Thymus (tissue), 14 donors: ENCODE results near the gene CYP24A1. TPM values are rescaled to one million over a fixed set of nuclear protein-coding genes. Genes with fewer than 3 reads are reported as not detected.

Experiments
- DNase-seq, 9 donors: peaks; one replicate each; pipeline ENCODE4 v3.0.0-alpha.2; 2013; ENCODE audit warnings: low spot score in 9 of 9, low read depth in 6 of 9, missing footprints in 1 of 9
- H3K27ac ChIP-seq, 2 donors: one replicate each; pipeline ENCODE4 v1.5.1; 2013; ENCODE audit warnings: control low read depth in 1 of 2, low read depth in 1 of 2, low read length in 1 of 2, mild to moderate bottlenecking in 1 of 2, moderate library complexity in 1 of 2
- H3K27me3 ChIP-seq, 2 donors: one replicate each; pipeline ENCODE4 v1.5.1; 2013; ENCODE audit warnings: low read length in 1 of 2; ENCODE audit not compliant: control insufficient read depth in 2 of 2, insufficient read depth in 1 of 2
- H3K36me3 ChIP-seq, 2 donors: one replicate each; pipeline ENCODE4 v1.5.1; 2013; ENCODE audit warnings: low read length in 1 of 2, mild to moderate bottlenecking in 1 of 2, moderate library complexity in 1 of 2; ENCODE audit not compliant: control insufficient read depth in 2 of 2, insufficient read depth in 2 of 2
- H3K4me1 ChIP-seq, 2 donors: one replicate each; pipeline ENCODE4 v1.5.1; 2013; ENCODE audit warnings: low read length in 2 of 2; ENCODE audit not compliant: control insufficient read depth in 2 of 2, insufficient read depth in 2 of 2
- H3K4me3 ChIP-seq, 2 donors: one replicate each; pipeline ENCODE4 v1.5.1; 2013; ENCODE audit warnings: low read length in 2 of 2, control low read depth in 1 of 2, mild to moderate bottlenecking in 1 of 2
- H3K9me3 ChIP-seq, 2 donors: one replicate each; pipeline ENCODE4 v1.5.1; 2013; ENCODE audit warnings: low read length in 1 of 2, mild to moderate bottlenecking in 1 of 2; ENCODE audit not compliant: control insufficient read depth in 2 of 2, insufficient read depth in 1 of 2
- WGBS: extraction: QIAGEN DNeasy Blood & Tissue Kit; methylation state at CpG from one replicate; pipeline ENCODE4 v1.1.7; 2013; 5-methylcytosine and 5-hydroxymethylcytosine counted together
- long read RNA-seq, 10 donors: transcript quantifications; one replicate each; lab custom pipeline, GENCODE V29; 2026
- polyA plus RNA-seq: library from polyadenylated mRNA; stranded (reverse); fragments of 200-250 nt; gene quantifications from one replicate; pipeline ENCODE4 v1.2.3, GENCODE V29; 2013
- total RNA-seq: library from RNA; stranded (reverse); fragments of 120-200 nt; gene quantifications from one replicate; pipeline ENCODE4 v1.2.4, GENCODE V29; 2013
- donor health status: healthy.

Gene CYP24A1
- total RNA-seq (0.38 TPM), polyA plus RNA-seq (0.68 TPM)
- long read RNA-seq, donor 1 = 0 reads
- long read RNA-seq, donor 2 = 0 reads
- long read RNA-seq, donor 3 = 0 reads
- long read RNA-seq, donor 4, partial matches to known transcripts = 66 of 149 reads
- long read RNA-seq, donor 4, other reads (novel, unspliced or antisense) = 83 of 149 reads
- long read RNA-seq, donor 5 = 0 reads
- long read RNA-seq, donor 6 = 0 reads
- long read RNA-seq, donor 7 = 0 reads
- long read RNA-seq, donor 8 = 0 reads
- long read RNA-seq, donor 9 = 0 reads
- long read RNA-seq, donor 10 = 0 reads

DNA sequence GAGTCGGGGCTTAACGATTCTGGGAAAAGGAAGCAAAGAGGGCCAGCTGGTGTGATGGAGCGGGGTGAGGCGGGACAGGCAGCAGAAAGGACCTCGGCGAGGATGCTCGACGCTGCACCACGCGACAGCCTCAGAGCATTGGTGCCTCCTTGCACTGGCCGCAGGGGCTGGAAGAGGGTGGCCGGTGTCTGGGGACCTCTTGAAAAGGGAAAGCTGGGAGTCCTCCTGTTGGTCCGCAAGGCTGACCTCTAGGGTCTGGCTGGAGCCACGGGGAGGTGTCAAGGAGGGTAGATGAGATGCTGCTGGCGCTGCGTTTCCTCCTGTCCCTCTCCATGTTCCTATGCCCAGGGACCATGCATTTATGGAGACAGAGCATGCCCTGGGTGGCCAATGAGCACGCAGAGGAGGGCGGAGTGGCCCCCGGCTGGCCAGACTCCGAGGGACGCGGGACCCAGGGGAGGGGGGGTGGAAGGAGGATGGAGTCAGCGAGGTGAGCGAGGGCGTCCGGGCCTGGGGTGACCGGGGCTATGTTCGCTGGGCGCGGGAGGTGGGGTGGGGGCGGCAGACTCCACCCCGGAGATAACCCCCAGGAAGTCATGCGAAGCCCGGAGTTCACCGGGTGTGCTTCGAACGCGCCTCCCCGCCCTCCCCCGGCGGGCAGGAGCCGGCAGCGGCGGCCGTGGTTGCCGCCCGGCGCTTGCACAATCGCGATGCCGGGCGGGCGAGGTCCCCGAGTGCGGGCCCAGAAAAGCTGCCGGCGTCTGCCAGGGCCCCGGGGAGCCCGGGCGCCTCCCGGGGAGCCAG lies at the start of gene CYP24A1:
Gene CYP24A1, minus strand, starts transcription at position 334 of the 804 bp plus-strand sequence. CDS start 407 bp downstream, outside the sequence.
- Histone ChIP-seq H3K4me3 (no peak within 1 kb of the TSS), H3K27ac (no peak within 1 kb of the TSS), H3K4me1 (peaks cover 0 to 3% of the 10 kb centered on the region in 2 donors), H3K9me3 (no peaks in the 10 kb centered on the region), H3K27me3 (peaks cover 52 to 61% of the 10 kb centered on the region in 2 donors), H3K36me3 (no peaks in the 10 kb centered on the region)
- 4% methylated on average over 61 of the region's 61 CpGs for WGBS
- DNase-seq = no peak

DNA sequence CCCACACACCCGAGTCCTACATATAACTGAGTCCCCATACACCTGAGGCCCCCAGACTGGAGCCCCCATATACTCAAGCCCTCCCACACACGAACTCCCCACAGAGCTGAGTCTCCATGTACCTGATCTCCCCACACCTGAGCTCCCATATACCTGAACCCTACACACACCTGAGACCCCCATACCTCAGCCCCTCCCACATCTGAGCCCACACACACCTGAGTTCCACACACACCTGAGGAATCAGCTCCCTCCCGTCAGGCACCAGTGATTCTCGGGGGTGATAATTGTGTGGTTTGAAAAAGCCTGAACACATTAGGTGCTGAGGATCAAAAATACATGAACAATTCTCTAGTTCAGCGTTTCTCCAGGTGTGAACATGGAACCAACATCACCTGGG lies 49.5 kb upstream of the CYP24A1 start:
- Histone ChIP-seq H3K27ac (no peak overlapping the region), H3K4me3 (no peak overlapping the region), H3K4me1 (peaks cover 0 to 10% of the 10 kb centered on the region in 2 donors), H3K27me3 (no peaks in the 10 kb centered on the region), H3K36me3 (no peaks in the 10 kb centered on the region), H3K9me3 (no peaks in the 10 kb centered on the region)
- no peak for DNase-seq
- 93% methylated on average over 5 of the region's 5 CpGs for WGBS

DNA sequence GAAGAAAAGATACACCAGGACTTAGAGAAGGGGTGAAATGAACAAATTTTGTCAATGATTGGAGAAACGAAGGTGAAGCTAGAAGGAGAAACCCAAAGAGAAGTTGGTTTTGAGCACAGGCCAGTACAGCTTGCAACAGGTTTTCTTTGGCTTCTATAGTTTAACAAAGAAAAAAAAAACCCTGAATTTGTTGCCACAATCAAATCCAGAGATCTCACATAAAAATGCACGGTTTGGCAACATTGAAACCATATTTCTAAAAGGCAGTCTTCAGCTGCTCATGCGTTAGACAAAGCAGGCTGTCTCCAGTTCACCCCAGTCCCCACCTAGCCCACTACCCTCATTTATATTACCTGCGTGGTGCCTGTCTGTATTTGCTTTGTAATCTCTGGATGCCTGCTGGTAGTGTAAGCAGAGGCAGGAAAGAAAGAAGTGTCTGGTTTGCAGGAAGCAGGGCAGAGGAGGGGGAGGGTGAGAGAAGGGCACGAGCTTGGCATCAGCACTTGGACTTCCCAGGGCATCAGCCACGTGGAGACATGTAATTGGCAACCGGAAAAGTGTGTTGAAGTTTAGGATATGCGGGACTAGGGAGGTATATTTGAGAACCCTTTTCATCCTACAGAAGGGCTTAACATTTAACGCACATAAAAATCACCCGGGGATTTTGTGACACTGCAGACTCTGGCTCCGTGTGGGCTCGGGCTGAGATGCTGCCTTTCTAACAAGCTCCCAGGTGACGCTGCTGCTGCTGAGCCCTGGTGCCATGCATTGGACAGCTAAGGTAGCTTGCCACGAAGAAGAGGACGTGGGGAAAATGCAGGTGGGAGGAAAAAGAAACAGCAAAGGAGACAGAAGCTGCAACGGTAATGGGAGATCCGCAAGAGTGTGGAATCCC lies 48.5 kb upstream of the CYP24A1 start:
- Histone ChIP-seq H3K9me3 (no peaks in the 10 kb centered on the region), H3K4me1 (peaks cover 0 to 10% of the 10 kb centered on the region in 2 donors), H3K36me3 (peaks cover 2% of the 10 kb centered on the region in 2 donors), H3K27me3 (no peaks in the 10 kb centered on the region), H3K4me3 (no peak overlapping the region), H3K27ac (no peak overlapping the region)
- no peak for DNase-seq
- WGBS = 79% methylated on average over 17 of the region's 17 CpGs

DNA sequence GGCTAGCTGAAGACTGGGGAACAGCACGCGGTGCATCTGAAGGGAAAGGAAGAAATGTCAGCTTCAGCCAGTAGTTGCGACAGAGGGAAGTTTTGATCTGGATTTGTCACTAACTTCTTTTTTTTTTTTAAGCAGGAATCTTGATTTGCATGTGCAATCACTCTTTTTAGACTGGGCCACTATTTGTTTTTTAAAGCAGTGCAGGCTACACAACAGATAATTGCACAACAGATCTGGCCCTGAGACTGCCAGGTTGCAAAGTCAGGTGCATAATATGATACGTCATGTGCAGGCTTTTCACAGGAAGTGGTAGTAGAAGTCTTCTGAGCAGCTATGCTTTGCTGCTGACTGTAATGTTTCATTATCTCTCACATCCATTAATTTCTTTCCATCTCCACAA lies 47.6 kb upstream of the CYP24A1 start:
- H3K36me3 ChIP-seq = peaks cover 5 to 6% of the 10 kb centered on the region in 2 donors
- peak in 3 of 9 donors; percentile 13 to 50 (median 35) for DNase-seq
- H3K9me3 ChIP-seq = no peaks in the 10 kb centered on the region
- peaks cover 0 to 10% of the 10 kb centered on the region in 2 donors for H3K4me1 ChIP-seq
- no peaks in the 10 kb centered on the region for H3K27me3 ChIP-seq
- 74% methylated on average over 4 of the region's 4 CpGs for WGBS
- peak overlapping the region in 1 of 2 donors; percentile 26 for H3K27ac ChIP-seq
- H3K4me3 ChIP-seq = no peak overlapping the region

DNA sequence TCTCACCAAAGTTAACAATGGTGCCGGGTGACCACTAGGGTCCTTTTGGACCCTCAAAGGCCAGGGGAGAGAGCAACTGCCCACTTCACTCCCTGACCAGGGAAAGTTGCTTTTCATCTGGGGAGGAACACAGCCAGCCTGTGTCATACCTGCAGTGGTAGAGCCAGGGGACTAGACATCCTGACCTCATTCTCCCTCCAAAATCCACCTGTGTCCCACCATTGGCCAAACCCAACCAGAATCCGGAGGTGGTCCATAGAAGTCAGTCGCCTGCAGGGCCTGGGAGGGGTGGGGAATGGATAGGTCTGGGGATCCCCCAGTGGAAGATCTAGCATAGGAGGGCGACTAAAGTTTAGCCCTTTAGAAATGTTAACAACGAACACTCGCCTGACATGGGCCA lies 46.9 kb upstream of the CYP24A1 start:
- Histone ChIP-seq H3K9me3 (no peaks in the 10 kb centered on the region), H3K36me3 (peaks cover 5 to 6% of the 10 kb centered on the region in 2 donors), H3K27ac (no peak overlapping the region), H3K4me1 (peaks cover 0 to 10% of the 10 kb centered on the region in 2 donors), H3K4me3 (no peak overlapping the region), H3K27me3 (no peaks in the 10 kb centered on the region)
- no peak for DNase-seq
- 98% methylated on average over 6 of the region's 6 CpGs for WGBS

DNA sequence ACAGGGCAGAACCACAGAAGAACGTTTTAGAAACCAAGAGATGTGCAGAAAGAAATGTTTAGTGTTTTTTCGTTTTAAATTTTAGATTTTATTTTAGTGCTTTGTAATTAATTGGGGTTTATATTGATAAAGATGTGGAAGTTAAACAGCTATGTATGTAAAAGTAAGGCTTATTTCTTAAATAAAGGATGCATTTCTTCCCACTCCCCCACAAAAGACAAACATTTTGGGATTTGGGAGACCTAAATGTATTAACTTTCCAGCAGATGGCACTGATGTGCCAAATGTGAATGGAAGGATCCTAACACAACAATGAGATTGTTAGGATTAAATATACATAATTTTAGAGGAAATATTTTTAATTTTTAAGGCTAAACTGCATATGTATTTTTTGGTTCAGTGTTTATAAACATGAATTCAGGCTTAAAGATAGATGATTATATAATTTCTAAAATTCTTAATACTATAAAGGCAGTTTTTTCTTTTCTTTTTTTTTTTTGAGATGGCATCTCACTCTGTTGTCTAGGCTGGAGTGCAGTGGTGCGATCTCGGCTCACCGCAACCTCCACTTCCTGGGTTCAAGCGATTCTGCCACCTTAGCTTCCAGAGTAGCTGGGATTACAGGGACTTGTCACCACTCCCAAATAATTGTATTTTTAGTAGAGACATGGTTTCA lies 46.1 kb upstream of the CYP24A1 start:
- WGBS = 93% methylated on average over 6 of the region's 6 CpGs
- peaks cover 5 to 6% of the 10 kb centered on the region in 2 donors for H3K36me3 ChIP-seq
- peaks cover 0 to 10% of the 10 kb centered on the region in 2 donors for H3K4me1 ChIP-seq
- DNase-seq = no peak
- H3K27me3 ChIP-seq = no peaks in the 10 kb centered on the region
- no peak overlapping the region for H3K4me3 ChIP-seq
- H3K9me3 ChIP-seq = no peaks in the 10 kb centered on the region
- no peak overlapping the region for H3K27ac ChIP-seq

- peaks cover 10 to 11% of the 10 kb centered on the region in 2 donors for H3K36me3 ChIP-seq
These were observed 44.7 kb upstream of the CYP24A1 start for GRCh38 chr20:54218470-54218869.

GRCh38 chr20:54217762-54218161 lies 44.0 kb upstream of the CYP24A1 start:
- 98% methylated on average over 7 of the region's 7 CpGs for WGBS
- peaks cover 10 to 11% of the 10 kb centered on the region in 2 donors for H3K36me3 ChIP-seq
- H3K4me3 ChIP-seq = no peak overlapping the region
- H3K27me3 ChIP-seq = no peaks in the 10 kb centered on the region
- no peak overlapping the region for H3K27ac ChIP-seq
- DNase-seq = no peak
- H3K4me1 ChIP-seq = peaks cover 0 to 10% of the 10 kb centered on the region in 2 donors
- no peaks in the 10 kb centered on the region for H3K9me3 ChIP-seq

More at GRCh38 chr20:54218470-54218869, 44.7 kb upstream of the CYP24A1 start:
- H3K27me3 ChIP-seq = no peaks in the 10 kb centered on the region
- no peak for DNase-seq
- no peaks in the 10 kb centered on the region for H3K9me3 ChIP-seq
- no peak overlapping the region for H3K4me3 ChIP-seq
- no peak overlapping the region for H3K27ac ChIP-seq
- peaks cover 0 to 10% of the 10 kb centered on the region in 2 donors for H3K4me1 ChIP-seq
